Large intestine (tissue), 1 donor: ENCODE data around the gene WEE2. TPM values are rescaled to one million over a fixed set of nuclear protein-coding genes. Genes with fewer than 3 reads are reported as not detected.

Experiments used
- polyA plus RNA-seq: library from polyadenylated mRNA; unstranded; fragments of 120-200 nt; gene quantifications from one replicate; pipeline ENCODE4 v1.2.1, GENCODE V29; 2013

WEE2 gene
- polyA plus RNA-seq, 1 donor, result 5.1 TPM

Other genes with a start within 250 kb of the WEE2 start
- 27.4 TPM for gene AGK, start 156.9 kb upstream of the WEE2 start, polyA plus RNA-seq
- gene DENND11, start 6.2 kb upstream of the WEE2 start, polyA plus RNA-seq, result 53.4 TPM
- gene SSBP1, start 30.0 kb downstream of the WEE2 start, polyA plus RNA-seq, result 134 TPM
- gene TAS2R3, start 55.7 kb downstream of the WEE2 start, polyA plus RNA-seq, result 0.15 TPM
- 2.6 TPM for gene TAS2R4, start 68.3 kb downstream of the WEE2 start, polyA plus RNA-seq
- gene TAS2R5, start 81.9 kb downstream of the WEE2 start, polyA plus RNA-seq, result 6.6 TPM
- 0.34 TPM for gene PRSS37, start 133.1 kb downstream of the WEE2 start, polyA plus RNA-seq
- gene OR9A4, start 208.0 kb downstream of the WEE2 start, polyA plus RNA-seq, result not detected
- 0.09 TPM for gene CLEC5A, start 238.6 kb downstream of the WEE2 start, polyA plus RNA-seq